Measurements from ENCODE around the gene KLHL14.

DNA sequence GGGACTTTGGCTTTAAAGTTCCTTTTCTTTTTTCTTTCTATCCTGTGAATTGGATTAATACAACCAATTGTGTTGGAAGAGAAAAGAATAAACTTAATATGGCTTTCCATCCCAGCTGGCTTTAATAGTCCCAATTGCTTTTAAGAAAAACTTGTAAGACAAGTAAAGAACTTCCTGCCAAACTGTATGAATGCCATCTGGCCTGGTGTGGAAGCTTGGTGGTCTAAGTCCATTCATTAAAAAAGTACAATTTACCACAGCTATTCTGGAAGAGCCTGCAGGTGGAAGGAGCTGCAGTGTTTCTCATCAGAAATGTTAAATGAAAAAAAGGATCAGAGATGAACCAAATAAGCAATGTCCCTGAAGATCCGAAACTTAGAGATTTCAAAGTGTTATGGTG is 103.9 kb downstream of the KLHL14 start:
- TF ChIP-seq, protein P1, sequence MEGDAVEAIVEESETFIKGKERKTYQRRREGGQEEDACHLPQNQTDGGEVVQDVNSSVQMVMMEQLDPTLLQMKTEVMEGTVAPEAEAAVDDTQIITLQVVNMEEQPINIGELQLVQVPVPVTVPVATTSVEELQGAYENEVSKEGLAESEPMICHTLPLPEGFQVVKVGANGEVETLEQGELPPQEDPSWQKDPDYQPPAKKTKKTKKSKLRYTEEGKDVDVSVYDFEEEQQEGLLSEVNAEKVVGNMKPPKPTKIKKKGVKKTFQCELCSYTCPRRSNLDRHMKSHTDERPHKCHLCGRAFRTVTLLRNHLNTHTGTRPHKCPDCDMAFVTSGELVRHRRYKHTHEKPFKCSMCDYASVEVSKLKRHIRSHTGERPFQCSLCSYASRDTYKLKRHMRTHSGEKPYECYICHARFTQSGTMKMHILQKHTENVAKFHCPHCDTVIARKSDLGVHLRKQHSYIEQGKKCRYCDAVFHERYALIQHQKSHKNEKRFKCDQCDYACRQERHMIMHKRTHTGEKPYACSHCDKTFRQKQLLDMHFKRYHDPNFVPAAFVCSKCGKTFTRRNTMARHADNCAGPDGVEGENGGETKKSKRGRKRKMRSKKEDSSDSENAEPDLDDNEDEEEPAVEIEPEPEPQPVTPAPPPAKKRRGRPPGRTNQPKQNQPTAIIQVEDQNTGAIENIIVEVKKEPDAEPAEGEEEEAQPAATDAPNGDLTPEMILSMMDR (IDR thresholded peaks at IDR 0.05) = no peak
- TF ChIP-seq SIN3A (IDR thresholded peaks at IDR 0.05; ENCODE audit: borderline replicate concordance, insufficient read depth, low read depth, low read length) = no peak
